OCI-LY7 (cell line): ENCODE data around the gene GLRA3.

ENCODE experiments used
- EZH2phosphoT487 ChIP-seq: fragments of 200-600 bp; sonication (generic); IDR thresholded peaks from 2 replicates; pipeline ENCODE4 v1.6.1; 2018; ENCODE audit warnings: low read depth, borderline replicate concordance, mild to moderate bottlenecking, mixed run types, antibody characterized with exemption, low read length, moderate library complexity, mixed read lengths
- TF ChIP-seq, protein P1 (sequence below): fragments of 200-600 bp; sonication (generic); conservative IDR thresholded peaks from 2 replicates; pipeline ENCODE4 v1.5.1; 2014; ENCODE audit warnings: mild to moderate bottlenecking, antibody characterized with exemption, low read length, moderate library complexity, mixed read lengths

DNA sequence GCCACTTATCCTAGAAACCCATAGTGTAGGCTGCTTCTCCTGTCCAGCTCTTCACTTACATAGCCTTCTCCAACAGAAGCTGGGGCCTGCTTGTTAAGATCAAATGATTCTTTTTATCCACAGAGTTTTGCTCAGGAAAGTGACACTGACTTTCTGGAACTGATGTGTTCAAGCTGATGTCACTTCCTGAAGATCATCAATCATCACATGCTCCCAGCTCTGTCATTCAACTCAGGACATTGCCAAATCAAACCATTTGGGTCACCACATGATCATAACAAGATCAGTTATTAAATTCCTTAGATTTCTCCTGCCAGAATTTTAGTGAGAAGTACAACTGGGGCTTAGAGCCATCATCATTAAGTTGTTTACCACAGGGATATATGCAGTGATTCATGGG, 39.4 kb downstream of the GLRA3 start:
- TF ChIP-seq, protein P1, sequence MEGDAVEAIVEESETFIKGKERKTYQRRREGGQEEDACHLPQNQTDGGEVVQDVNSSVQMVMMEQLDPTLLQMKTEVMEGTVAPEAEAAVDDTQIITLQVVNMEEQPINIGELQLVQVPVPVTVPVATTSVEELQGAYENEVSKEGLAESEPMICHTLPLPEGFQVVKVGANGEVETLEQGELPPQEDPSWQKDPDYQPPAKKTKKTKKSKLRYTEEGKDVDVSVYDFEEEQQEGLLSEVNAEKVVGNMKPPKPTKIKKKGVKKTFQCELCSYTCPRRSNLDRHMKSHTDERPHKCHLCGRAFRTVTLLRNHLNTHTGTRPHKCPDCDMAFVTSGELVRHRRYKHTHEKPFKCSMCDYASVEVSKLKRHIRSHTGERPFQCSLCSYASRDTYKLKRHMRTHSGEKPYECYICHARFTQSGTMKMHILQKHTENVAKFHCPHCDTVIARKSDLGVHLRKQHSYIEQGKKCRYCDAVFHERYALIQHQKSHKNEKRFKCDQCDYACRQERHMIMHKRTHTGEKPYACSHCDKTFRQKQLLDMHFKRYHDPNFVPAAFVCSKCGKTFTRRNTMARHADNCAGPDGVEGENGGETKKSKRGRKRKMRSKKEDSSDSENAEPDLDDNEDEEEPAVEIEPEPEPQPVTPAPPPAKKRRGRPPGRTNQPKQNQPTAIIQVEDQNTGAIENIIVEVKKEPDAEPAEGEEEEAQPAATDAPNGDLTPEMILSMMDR, result no peak
- TF ChIP-seq EZH2phosphoT487, result no peak
